ENCODE results near the gene TBC1D23.

DNA sequence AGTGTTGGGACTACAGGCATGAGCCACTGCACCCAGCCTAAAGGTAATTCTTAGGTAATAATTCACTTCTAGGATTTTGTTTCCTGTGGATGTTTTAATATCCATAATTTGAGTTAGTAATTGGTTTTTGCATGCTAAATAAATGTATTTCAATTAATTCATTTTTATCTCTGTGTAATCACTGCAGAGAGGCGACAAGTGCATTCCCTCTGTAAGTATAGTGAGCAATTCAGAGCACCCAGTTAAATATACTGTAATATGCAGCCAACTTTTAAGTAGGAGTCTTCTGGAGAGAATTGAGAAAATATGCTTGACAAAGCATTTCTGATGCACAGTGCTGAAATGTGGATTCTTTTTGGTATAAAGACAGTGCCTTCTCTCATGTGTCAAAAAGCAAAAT, 5.7 kb downstream of the TBC1D23 start:
- TF ChIP-seq TCF4 (CRISPR knock-in tag; IDR thresholded peaks at IDR 0.05; ENCODE audit: borderline replicate concordance) (no peak), ZNF70 (CRISPR knock-in tag; IDR thresholded peaks at IDR 0.05) (no peak), ZC3H10 (CRISPR knock-in tag; IDR thresholded peaks at IDR 0.05) (no peak), ZFP30 (CRISPR knock-in tag; IDR thresholded peaks at IDR 0.05) (no peak), ISL1 (CRISPR knock-in tag; IDR thresholded peaks at IDR 0.05) (no peak), RARB (CRISPR knock-in tag; IDR thresholded peaks at IDR 0.05) (no peak)
- TF ChIP-seq, protein P1, sequence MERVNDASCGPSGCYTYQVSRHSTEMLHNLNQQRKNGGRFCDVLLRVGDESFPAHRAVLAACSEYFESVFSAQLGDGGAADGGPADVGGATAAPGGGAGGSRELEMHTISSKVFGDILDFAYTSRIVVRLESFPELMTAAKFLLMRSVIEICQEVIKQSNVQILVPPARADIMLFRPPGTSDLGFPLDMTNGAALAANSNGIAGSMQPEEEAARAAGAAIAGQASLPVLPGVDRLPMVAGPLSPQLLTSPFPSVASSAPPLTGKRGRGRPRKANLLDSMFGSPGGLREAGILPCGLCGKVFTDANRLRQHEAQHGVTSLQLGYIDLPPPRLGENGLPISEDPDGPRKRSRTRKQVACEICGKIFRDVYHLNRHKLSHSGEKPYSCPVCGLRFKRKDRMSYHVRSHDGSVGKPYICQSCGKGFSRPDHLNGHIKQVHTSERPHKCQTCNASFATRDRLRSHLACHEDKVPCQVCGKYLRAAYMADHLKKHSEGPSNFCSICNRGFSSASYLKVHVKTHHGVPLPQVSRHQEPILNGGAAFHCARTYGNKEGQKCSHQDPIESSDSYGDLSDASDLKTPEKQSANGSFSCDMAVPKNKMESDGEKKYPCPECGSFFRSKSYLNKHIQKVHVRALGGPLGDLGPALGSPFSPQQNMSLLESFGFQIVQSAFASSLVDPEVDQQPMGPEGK (CRISPR knock-in tag; IDR thresholded peaks at IDR 0.05; ENCODE audit: borderline replicate concordance), result no peak

Measured in SK-N-SH treated with all-trans-retinoic acid at 6 μM for 48 hours (cell line).